Measurements from ENCODE around the gene EPS8L2. TPM values are rescaled to one million over a fixed set of nuclear protein-coding genes. Genes with fewer than 3 reads are reported as not detected.

EPS8L2 gene
- total RNA-seq, 4 donors from 2014 or later: 163 to 367 (median 238) TPM

DNA sequence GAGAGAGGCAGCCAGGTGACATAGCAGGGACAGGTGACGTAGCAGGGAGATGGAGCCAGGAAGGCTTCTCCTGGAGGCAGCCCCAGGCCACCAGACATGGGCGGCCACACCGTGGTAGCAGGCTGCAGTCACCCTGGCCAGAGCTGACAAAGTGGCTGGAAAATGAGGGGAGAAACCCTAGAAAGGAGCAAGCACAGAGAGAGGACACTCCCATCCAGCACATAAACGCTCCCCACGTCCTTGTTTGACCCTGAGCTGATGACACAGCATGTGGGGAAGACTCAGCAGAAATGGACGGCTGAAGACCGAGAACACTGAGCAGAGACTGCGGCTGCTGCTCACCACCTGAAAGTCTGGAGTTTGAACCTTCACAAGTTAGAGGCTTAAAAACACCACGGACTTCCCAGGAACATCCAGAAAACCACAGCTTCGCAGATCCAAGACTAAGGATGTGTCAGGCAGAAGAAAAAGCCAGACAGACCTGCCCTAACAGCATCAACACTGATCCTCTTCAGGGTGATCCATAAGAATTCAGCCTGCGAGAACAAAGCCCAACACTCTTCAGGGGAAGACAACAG, 40.2 kb upstream of the EPS8L2 start:
- TF ChIP-seq POLR2A (IDR thresholded peaks at IDR 0.05): no peak
- TF ChIP-seq, protein P1, sequence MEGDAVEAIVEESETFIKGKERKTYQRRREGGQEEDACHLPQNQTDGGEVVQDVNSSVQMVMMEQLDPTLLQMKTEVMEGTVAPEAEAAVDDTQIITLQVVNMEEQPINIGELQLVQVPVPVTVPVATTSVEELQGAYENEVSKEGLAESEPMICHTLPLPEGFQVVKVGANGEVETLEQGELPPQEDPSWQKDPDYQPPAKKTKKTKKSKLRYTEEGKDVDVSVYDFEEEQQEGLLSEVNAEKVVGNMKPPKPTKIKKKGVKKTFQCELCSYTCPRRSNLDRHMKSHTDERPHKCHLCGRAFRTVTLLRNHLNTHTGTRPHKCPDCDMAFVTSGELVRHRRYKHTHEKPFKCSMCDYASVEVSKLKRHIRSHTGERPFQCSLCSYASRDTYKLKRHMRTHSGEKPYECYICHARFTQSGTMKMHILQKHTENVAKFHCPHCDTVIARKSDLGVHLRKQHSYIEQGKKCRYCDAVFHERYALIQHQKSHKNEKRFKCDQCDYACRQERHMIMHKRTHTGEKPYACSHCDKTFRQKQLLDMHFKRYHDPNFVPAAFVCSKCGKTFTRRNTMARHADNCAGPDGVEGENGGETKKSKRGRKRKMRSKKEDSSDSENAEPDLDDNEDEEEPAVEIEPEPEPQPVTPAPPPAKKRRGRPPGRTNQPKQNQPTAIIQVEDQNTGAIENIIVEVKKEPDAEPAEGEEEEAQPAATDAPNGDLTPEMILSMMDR (IDR thresholded peaks at IDR 0.05): no peak
- peaks cover 6 to 16% (median 11%) of the 10 kb centered on the region in 3 donors for H3K4me1 ChIP-seq
- no peaks in the 10 kb centered on the region for H3K9me3 ChIP-seq
- no peak for DNase-seq
- H3K27ac ChIP-seq: peak overlapping the region; percentile 11 to 79 (median 67)
- no peaks in the 10 kb centered on the region for H3K27me3 ChIP-seq
- no peak overlapping the region for H3K4me3 ChIP-seq
- intact Hi-C loops (cut with DNase I): loop anchor here (10.0 kb wide), 1 partner anchor 59 kb away; no protein-coding TSS in a partner anchor
- peaks cover 0 to 75% (median 0%) of the 10 kb centered on the region in 3 donors for H3K36me3 ChIP-seq
- 34 to 46% methylated on average over 9 to 11 of the region's 11 CpGs for WGBS, 2 donors

DNA sequence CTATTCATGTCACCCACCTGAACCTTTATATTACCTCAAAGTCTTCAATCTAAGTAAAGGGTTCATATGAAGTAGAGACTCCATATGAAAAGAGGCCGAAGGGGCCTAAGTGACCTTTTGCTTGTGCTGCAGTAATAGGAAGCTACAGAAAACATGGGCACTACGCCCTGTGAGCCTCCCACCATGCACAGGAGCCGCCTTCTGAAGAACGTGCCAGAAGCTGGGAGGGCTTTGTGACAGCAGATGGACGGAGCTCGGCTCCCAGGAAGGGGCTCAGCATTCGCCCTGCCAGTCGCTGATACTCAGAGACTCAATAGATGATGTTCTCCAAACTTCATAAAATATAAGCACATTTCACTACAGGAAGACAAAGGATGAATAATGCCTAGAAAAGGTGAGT, 32.2 kb upstream of the EPS8L2 start:
- Histone ChIP-seq H3K4me3 (no peak overlapping the region), H3K27ac (no peak overlapping the region), H3K4me1 (no peaks in the 10 kb centered on the region), H3K36me3 (peaks cover 15 to 90% (median 30%) of the 10 kb centered on the region in 3 donors), H3K9me3 (no peaks in the 10 kb centered on the region), H3K27me3 (no peaks in the 10 kb centered on the region)
- no peak for DNase-seq
- TF ChIP-seq, protein P1 (IDR thresholded peaks at IDR 0.05): no peak
- TF ChIP-seq POLR2A (IDR thresholded peaks at IDR 0.05): no peak
- intact Hi-C loops (cut with DNase I): no loop called here
- 93 to 97% methylated on average over 8 of the region's 8 CpGs for WGBS, 2 donors

DNA sequence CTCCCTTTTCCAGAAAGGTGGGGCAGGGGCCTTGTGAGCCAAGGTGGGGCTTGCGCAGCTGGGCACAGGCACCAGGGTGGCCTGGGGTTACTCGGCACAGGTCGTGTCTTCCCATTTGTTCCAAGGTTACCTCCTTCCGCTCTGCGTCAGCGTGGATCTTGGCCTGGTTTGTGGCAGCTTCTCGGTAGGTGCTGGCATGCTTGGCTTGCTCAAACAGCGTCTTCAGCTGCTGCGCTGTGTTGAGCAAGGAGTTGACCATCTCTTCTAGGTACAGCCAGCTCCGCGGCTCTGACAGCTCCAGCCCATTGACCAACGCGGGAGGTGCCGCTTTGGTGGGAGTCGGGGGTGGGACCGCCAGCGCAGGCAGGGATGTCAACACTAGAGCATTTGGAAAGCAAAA, 31.6 kb upstream of the EPS8L2 start:
- peaks cover 16 to 92% (median 30%) of the 10 kb centered on the region in 3 donors for H3K36me3 ChIP-seq
- H3K9me3 ChIP-seq: no peaks in the 10 kb centered on the region
- no peak overlapping the region for H3K27ac ChIP-seq
- no peak for TF ChIP-seq POLR2A (IDR thresholded peaks at IDR 0.05)
- TF ChIP-seq, protein P1 (IDR thresholded peaks at IDR 0.05): no peak
- intact Hi-C loops (cut with DNase I): no loop called here
- H3K4me3 ChIP-seq: no peak overlapping the region
- H3K27me3 ChIP-seq: no peaks in the 10 kb centered on the region
- WGBS, 2 donors: 80 to 81% methylated on average over 6 to 8 of the region's 17 CpGs
- no peaks in the 10 kb centered on the region for H3K4me1 ChIP-seq
- DNase-seq: no peak

DNA sequence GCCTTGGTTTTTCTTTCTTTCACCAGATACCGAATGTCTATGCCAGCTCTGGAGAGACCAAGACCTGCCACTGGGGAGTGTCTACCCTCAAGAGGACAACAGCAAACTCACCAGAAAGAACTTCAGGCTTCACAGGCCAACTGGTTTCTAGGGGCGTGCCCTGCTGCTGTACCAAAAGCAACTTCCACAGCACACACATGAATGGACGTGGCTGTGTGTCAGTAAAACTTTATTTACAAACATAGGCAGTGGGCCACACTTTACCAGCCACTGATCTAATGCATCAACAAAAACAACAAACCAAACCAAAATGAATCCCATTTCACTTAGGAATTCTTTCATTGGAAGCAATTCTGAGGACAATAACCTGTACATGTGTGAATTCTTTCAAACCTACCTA, 27.7 kb upstream of the EPS8L2 start:
- intact Hi-C loops (cut with DNase I): no loop called here
- H3K4me3 ChIP-seq: no peak overlapping the region

More for the DNA sequence above, 27.7 kb upstream of the EPS8L2 start:
- no peaks in the 10 kb centered on the region for H3K4me1 ChIP-seq
- H3K9me3 ChIP-seq: no peaks in the 10 kb centered on the region
- no peaks in the 10 kb centered on the region for H3K27me3 ChIP-seq
- peaks cover 19 to 95% (median 23%) of the 10 kb centered on the region in 3 donors for H3K36me3 ChIP-seq
- no peak for DNase-seq
- TF ChIP-seq, protein P1 (IDR thresholded peaks at IDR 0.05): no peak
- TF ChIP-seq POLR2A (IDR thresholded peaks at IDR 0.05): no peak
- no peak overlapping the region for H3K27ac ChIP-seq
- WGBS, 2 donors: 78 to 89% methylated on average over 1 to 2 of the region's 3 CpGs

Data from esophagus squamous epithelium (tissue), 5 donors.